Stimulated activated naive CD4-positive, alpha-beta T cell treated with Interleukin-2 at 50 U/mL for 16 hours (primary cell): ENCODE results near the gene PCYT1A.
A peak's percentile ranks its signal among the peaks of the same experiment; 100 is the strongest.

Source experiments
- DNase-seq: peaks from one replicate; lab custom pipeline; 2025; lab: John Stamatoyannopoulos, UW

PCYT1A gene

GRCh38 chr3:196236223-196236622, 51.3 kb downstream of the PCYT1A start:
- DNase-seq: no peak

GRCh38 chr3:196235452-196236122, 51.9 kb downstream of the PCYT1A start:
- no peak for DNase-seq

GRCh38 chr3:196232882-196233251, 54.7 kb downstream of the PCYT1A start:
- DNase-seq: no peak

- DNase-seq: no peak
Observed at GRCh38 chr3:196232154-196232881, 55.2 kb downstream of the PCYT1A start.

GRCh38 chr3:196227629-196228493, 59.7 kb downstream of the PCYT1A start:
- no peak for DNase-seq

GRCh38 chr3:196227121-196227561, 60.4 kb downstream of the PCYT1A start:
- no peak for DNase-seq

GRCh38 chr3:196225763-196226364, 61.7 kb downstream of the PCYT1A start:
- no peak for DNase-seq

- no peak for DNase-seq
Observed at GRCh38 chr3:196225086-196225485, 62.4 kb downstream of the PCYT1A start.

GRCh38 chr3:196222876-196223595, 64.5 kb downstream of the PCYT1A start:
- no peak for DNase-seq

GRCh38 chr3:196220991-196221390, 66.5 kb downstream of the PCYT1A start:
- no peak for DNase-seq

- DNase-seq: no peak
Observed at GRCh38 chr3:196220587-196220986, 66.9 kb downstream of the PCYT1A start.

GRCh38 chr3:196219970-196220311, 67.6 kb downstream of the PCYT1A start:
- no peak for DNase-seq

- peak; percentile 41 for DNase-seq
Observed at GRCh38 chr3:196219194-196219969, 68.1 kb downstream of the PCYT1A start.

GRCh38 chr3:196218155-196218712, 69.3 kb downstream of the PCYT1A start:
- DNase-seq: no peak

- no peak for DNase-seq
Observed at GRCh38 chr3:196217307-196218154, 70.0 kb downstream of the PCYT1A start.

GRCh38 chr3:196216681-196217211, 70.8 kb downstream of the PCYT1A start:
- DNase-seq: no peak

- DNase-seq: no peak
Observed at GRCh38 chr3:196216089-196216564, 71.4 kb downstream of the PCYT1A start, which contains the start of gene SLC51A. Gene SLC51A (plus strand): TSS chr3:196216534. CDS start chr3:196216713, 179 bp downstream.

GRCh38 chr3:196215493-196216020, 72.0 kb downstream of the PCYT1A start:
- DNase-seq: no peak
